HG02840 (cell line): ENCODE measurements around the gene FAM234B.
"Not testable (repeated sequence)": the region's sequence is repeated elsewhere in the genome, so short reads cannot be mapped to it uniquely, and the experiment has no call there.

Experiments used
- ATAC-seq: cut with Tn5 transposase; IDR thresholded peaks from one replicate; pipeline ENCODE4 v1.9.1; 2021; ENCODE audit warnings: mild to moderate bottlenecking, moderate library complexity, moderate number of reproducible peaks; ENCODE audit not compliant: unreplicated experiment, low FRiP score

Gene FAM234B

GRCh38 chr12:13011098-13011497 lies 33.1 kb upstream of the FAM234B start:
- no peak for ATAC-seq

GRCh38 chr12:13022851-13023271 lies 21.3 kb upstream of the FAM234B start:
- ATAC-seq, result no peak

- ATAC-seq, result no peak
Observed at GRCh38 chr12:13023811-13024530, 20.2 kb upstream of the FAM234B start.

- no peak for ATAC-seq
Observed at GRCh38 chr12:13024531-13024916, 19.7 kb upstream of the FAM234B start.

- no peak for ATAC-seq
Observed at GRCh38 chr12:13026286-13026685, 17.9 kb upstream of the FAM234B start.

- no peak for ATAC-seq
Observed at GRCh38 chr12:13027032-13027431, 17.1 kb upstream of the FAM234B start.

- no peak for ATAC-seq
Observed at GRCh38 chr12:13027508-13027907, 16.7 kb upstream of the FAM234B start.

GRCh38 chr12:13028825-13029570 lies 15.2 kb upstream of the FAM234B start:
- no peak for ATAC-seq

- ATAC-seq, result no peak
Observed at GRCh38 chr12:13030541-13031291, 13.5 kb upstream of the FAM234B start.

GRCh38 chr12:13032164-13032563 lies 12.0 kb upstream of the FAM234B start:
- ATAC-seq, result no peak

GRCh38 chr12:13033476-13033875 lies 10.7 kb upstream of the FAM234B start:
- no peak for ATAC-seq

- not testable (repeated sequence) for ATAC-seq
Observed at GRCh38 chr12:13035335-13035734, 8.8 kb upstream of the FAM234B start.

GRCh38 chr12:13036881-13037280 lies 7.3 kb upstream of the FAM234B start:
- ATAC-seq, result no peak

- ATAC-seq, result no peak
Observed at GRCh38 chr12:13038491-13039161, 5.6 kb upstream of the FAM234B start.

GRCh38 chr12:13039328-13039956 lies 4.7 kb upstream of the FAM234B start:
- ATAC-seq, result no peak

- ATAC-seq, result no peak
Observed at GRCh38 chr12:13041224-13041623, 3.0 kb upstream of the FAM234B start.

- ATAC-seq, result no peak
Observed at GRCh38 chr12:13042666-13043230, 1.4 kb upstream of the FAM234B start.

GRCh38 chr12:13044906-13045299 lies 722 bp downstream of the FAM234B start:
- no peak for ATAC-seq

- ATAC-seq, result no peak
Observed at GRCh38 chr12:13045816-13046215, 1.6 kb downstream of the FAM234B start.

- ATAC-seq, result no peak
Observed at GRCh38 chr12:13046964-13047363, 2.8 kb downstream of the FAM234B start.
